Retina (tissue), 1 donor: Measurements from ENCODE around the gene TP53BP2.
"Not testable (repeated sequence)": the region's sequence is repeated elsewhere in the genome, so short reads cannot be mapped to it uniquely, and the experiment has no call there.

Experiments
- DNase-seq: peaks from one replicate; pipeline ENCODE4 v3.0.0-alpha.2; 2016

The TP53BP2 gene, protein sequence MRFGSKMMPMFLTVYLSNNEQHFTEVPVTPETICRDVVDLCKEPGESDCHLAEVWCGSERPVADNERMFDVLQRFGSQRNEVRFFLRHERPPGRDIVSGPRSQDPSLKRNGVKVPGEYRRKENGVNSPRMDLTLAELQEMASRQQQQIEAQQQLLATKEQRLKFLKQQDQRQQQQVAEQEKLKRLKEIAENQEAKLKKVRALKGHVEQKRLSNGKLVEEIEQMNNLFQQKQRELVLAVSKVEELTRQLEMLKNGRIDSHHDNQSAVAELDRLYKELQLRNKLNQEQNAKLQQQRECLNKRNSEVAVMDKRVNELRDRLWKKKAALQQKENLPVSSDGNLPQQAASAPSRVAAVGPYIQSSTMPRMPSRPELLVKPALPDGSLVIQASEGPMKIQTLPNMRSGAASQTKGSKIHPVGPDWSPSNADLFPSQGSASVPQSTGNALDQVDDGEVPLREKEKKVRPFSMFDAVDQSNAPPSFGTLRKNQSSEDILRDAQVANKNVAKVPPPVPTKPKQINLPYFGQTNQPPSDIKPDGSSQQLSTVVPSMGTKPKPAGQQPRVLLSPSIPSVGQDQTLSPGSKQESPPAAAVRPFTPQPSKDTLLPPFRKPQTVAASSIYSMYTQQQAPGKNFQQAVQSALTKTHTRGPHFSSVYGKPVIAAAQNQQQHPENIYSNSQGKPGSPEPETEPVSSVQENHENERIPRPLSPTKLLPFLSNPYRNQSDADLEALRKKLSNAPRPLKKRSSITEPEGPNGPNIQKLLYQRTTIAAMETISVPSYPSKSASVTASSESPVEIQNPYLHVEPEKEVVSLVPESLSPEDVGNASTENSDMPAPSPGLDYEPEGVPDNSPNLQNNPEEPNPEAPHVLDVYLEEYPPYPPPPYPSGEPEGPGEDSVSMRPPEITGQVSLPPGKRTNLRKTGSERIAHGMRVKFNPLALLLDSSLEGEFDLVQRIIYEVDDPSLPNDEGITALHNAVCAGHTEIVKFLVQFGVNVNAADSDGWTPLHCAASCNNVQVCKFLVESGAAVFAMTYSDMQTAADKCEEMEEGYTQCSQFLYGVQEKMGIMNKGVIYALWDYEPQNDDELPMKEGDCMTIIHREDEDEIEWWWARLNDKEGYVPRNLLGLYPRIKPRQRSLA

DNA sequence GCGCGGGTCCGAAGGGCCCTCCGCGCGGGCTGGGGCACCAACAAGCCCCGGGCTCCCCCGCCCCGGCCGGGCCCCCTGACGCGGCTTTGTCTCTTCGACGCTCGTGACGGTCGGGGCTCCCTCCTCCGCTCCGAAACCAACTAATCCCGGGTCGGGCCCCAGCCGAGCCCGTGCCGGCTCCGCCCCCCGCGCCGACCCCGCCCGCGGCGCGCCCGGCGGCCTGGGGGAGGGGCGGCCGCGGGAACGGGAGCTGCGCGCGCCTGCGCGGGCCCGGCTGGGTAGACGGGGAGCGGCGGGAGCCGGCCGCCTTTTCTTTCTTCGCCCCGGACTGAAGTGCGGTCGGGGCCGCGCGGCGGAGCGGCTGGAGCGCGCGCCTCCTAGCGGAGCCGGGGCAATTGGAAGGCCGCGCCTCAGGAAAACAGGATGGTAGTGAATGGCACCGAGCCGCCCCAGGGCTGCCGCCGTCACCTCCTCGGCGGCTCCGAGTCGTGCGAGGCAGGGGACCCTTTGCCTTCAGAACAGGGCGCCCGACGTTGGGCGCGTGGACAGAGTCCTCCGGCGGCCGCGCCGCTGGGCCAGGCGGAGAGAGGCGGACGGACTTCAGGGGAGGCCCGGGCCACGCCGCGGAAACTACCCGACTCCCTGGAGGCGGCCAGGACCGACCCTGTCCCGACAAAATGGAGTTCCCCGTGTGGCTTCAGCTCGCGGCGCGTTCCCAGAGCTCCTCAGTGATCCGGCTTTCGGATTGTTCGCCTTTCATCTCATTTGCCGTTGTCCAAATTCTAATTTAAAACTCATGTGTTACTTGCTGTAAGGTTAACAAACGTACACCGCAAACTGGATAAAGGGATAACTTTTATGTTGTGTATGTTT is at the start of gene TP53BP2:
Gene TP53BP2 (minus strand): TSS at position 138 of the 873 bp plus-strand sequence. CDS start 267 bp downstream, outside the sequence.
- DNase-seq = peak; percentile 98

DNA sequence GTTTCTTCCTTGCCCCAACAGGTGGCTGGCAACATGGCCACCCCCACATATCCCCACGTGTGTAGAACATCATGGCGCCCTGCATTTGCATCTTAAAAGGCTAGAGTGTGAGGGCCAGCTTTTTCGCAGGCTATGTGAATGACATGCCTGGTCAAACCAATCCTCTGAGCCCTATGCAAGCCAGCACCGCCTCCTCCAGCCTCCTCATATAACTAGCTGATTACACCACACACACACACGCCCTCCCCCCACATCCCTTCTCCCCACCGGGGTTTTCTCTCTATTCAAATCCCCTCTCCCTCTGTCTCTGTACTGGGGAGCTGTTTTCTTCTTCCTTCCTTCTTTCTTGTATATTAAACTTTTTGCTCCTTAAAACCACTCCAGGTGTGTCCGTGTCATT is 44.7 kb upstream of the TP53BP2 start:
- not testable (repeated sequence) for DNase-seq

DNA sequence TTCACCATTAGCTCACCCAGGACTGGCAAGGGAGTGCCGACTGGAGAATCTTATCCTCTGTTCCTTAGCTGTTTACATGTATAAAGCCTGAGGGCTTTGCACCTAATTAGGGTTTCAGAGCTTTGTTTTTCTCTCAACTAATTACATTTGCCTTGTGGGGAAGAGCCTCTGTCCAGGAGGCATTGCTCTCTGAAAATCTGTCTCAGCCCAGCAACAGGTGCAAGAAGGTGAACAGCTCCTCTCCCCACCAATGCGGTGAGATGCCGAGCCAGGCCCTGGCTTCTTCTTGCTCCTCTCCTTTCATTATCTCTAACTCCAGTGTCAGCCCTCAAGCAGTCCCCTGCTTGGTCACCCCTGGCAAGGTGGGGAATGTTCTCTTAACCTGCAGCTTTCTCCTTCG is 43.6 kb upstream of the TP53BP2 start:
- not testable (repeated sequence) for DNase-seq

DNA sequence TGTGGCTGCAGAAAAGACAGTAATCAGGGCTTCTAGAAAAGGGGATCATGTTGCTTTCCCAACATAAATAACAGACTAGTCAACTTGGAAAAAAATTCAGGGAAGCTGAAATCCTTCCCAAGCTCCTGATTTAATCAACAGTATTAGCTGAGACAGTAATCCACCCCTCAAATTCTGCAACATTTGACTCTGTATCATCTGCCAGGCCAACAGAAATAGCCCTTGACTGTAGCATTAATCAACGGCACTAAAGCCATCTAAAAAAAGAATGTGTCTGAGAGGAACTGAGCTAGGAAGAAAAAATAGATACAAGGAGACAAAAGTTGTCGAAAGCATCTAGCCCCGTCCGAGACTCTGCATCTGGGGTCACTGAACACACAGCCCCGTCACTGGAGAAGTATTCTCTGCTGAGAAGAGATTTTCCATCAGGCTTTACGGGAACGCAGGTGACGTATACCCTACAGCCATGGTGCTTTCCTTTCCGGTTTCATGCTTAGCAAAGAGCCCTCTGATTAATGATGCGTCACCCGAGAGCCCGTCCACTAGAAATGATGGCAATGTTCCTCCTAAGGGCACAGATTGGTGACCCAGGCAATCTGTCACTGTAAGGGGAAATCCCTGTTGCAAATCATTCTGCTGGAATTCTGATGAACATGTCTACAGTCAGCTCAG is 42.1 kb upstream of the TP53BP2 start:
- DNase-seq = no peak

DNA sequence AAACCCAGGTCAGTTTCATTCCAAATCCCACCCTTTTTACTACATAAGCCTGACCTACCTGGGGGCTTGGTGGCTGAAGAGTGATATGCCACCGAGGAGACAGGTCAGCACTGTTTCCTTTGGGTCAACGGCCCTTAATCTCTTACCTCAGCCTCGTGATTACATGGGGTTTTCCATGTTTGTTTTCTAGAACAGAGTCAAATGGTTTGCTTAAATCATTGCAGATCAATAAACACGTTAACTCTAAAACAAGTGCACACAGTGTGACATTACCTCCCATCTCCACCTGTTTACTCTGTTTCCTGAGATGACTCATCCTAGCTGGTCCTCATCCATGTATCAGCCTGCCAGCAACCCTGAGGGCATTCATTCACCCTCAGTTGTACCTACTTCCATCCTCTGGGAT is 40.8 kb upstream of the TP53BP2 start:
- DNase-seq = no peak

DNA sequence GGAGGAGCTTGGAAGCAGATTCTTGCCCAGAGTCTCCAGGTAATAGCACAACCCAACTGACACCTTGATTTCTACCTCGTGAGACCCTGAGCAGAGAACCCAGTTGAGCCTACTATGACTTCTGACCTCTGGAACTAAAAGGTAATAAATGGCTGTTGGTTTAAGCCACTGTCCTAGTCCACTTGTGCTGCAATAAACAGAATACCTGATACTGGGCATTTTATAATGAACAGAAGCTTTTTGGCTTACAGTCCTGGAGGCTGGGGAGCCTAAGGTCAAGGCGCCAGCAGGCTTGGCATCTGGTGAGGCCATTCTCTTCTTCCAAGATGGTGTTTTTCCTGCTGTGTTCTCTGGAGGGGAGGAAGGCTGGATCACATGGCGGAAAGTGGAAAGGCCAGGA is 39.9 kb upstream of the TP53BP2 start:
- DNase-seq = no peak

DNA sequence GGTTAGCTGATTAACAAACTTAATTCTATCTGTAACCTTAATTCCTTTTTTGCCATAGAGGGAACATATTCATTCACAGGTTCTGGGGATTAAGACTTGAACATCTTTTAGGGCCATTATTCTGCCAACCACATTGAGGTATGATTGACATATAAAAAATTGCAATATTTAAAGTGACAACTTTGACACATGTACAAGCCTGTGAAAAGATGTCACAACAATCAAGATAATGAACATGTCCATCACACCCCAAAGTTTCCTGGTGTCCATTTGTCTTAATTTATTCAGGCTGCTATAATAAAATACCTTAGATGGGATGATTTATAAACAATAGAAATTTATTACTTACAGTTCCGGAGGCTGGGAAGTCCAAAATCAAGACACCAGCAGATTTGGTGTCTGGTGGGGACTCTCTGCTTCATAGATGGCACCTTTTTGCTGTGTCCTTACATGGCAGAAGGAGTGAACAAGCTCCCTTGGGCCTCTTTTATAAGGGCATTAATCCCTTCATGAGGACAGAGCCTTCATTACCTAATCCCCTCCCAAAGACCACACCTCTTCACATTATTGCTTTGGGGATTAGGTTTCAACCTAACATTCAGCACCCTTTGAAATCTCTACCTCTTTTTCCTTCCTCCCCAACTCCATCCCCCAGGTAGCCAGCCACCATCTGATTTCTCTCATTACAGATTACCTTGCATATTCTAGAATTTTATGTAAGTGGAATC is 33.0 kb upstream of the TP53BP2 start:
- DNase-seq = no peak

DNA sequence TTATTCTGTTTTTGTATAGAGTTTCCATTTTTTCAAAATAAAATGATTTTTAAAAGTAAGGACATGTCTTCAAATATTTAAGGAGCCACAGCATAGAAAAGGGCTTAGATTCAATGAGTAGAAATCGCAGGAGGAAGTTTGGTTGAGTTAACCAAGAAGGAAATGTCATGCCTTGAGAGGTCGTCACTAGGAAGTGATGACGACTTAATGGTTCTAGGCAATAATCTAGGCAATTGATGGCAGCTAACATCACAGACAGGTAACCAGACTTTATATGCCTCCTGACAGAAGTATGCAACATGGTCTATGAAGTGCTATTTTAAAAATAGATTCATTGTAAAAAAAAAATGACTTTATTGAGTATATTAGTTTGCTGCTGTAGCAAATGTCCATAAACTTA is 32.1 kb upstream of the TP53BP2 start:
- DNase-seq = no peak

DNA sequence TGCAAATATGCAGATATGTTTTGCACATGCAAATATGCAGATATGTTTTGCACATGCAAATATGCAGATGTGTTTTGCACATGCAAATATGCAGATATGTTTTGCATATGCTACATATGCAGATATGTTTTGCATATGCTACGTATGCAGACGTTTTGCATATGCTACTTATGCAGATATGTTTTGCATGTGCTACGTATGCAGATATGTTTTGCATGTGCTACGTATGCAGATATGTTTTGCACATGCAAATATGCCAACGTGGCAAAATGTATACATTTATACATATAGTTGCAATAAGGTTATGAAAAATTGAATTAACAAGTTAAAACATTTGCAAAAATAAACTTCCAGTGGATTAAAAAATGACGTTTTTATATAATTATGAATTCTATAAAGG is 30.8 kb upstream of the TP53BP2 start:
- no peak for DNase-seq

DNA sequence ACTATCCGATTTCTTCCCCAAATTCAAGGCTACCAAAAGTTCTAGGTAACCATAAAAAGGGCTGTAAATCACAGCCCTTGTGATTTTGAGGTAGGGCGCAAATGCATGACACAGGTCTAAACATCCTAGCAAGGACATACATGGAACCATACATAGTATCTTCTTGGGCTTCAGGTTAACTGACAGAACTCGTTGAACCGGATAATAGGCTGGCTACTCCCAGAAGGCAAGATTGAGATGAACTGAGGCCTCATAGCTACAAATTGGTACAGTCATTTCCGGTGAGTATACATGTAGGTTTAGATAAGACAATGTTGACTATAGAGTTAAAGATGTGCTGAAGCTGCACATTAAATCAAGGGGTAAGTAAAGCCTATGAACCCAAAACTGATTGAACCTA is 27.3 kb upstream of the TP53BP2 start:
- DNase-seq = no peak

DNA sequence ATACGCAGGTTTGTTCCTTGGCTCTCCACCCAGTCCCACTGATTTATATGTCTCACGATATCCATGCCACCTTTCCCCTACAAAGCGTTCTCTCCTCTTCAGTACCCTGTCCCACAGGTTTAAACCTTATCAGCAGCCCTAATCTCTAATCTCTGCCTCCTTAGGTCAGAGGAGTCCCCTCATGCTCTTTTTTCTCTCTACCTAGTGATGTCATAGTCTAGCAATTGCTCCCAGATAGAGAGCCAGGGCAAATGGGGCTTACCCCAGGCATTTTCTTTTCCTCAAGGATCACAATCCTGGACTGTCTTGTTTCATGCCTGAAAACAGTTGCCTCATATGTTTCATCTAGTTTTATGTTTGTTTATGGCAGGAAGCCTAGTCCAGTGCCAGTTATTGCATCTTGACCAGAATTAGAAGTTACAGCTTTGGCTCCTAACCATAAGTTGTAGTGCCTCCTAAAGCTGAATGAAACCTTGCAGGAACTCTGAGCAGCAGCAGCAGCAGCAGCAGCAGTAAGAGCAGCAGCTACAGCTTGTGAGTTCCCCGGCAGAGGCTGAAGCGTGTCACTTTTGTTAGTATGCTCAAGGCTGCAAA is 26.7 kb upstream of the TP53BP2 start:
- DNase-seq = no peak

DNA sequence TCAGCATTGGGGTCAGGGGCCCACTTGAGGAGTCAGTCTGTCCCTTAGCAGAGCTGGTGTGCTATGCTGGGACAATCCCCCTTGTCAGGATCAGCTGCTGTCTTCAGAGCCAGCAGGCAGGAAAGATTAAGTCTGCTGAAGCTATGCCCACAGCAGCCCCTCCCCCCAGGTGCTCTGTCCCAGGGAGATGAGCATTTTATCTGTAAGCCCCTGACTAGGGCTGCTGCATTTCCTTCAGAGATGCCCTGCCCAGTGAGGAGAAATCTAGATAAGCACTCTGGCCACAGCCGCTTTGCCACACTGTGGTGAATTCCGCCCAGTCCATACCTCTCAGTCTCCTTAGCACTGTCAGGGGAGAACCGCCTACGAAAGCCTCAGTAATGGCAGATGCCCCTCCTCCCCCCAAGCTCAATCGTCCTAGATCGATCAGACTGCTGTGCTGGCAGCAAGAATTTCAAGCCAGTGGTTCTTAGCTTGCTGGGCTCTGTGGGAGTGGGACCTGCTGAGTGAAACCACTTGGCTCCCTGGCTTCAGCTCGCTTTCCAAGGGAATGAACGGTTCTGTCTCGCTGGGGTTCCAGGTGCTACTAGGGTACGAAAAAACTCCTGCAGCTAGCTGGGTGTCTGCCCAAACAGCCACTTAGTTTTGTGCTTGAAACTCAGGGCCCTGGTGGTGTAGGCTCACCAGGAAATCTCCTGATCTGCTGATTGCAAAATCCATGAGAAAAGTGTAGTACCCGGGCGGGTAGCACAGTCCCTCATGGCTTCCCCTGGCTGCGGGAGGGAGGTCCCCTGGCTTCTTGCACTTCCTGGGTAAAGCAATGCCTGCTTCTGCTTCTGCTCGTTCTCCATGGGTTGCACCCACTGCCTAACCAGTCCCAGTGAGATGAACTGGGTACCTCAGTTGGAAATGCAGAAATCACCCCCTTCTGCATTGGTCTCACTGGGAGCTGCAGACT is 25.1 kb upstream of the TP53BP2 start:
- DNase-seq = peak; percentile 62

DNA sequence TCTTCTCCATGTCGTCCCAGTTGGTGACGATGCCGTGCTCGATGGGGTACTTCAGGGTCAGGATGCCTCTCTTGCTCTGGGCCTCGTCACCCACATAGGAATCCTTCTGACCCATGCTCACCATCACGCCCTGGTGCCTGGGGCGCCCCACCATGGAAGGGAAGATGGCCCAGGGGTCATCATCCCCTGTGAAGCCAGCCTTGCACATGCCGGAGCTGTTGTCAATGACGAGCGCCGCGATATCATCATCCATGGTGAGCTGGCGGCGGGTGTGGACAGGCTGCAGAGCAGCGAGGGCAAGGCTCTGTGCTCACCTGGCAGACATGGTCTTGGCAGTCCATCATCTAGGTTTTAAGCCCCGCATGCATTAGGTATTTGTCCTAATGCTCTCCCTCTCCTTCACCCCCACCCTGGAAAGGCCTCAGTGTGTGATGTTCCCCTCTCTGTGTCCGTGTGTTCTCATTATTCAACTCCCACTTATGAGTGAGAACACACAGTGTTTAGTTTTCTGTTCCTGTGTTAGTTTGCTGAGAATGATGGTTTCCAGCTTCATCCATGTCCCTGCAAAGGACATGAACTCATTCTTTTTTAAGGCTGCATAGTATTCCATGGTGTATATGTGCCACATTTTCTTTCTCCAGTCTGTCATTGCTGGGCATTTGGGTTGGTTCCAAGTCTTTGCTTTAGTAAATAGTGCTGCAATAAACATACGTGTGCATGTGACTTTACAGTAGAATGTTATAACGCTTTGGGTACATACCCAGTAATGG is 19.0 kb upstream of the TP53BP2 start:
- not testable (repeated sequence) for DNase-seq

DNA sequence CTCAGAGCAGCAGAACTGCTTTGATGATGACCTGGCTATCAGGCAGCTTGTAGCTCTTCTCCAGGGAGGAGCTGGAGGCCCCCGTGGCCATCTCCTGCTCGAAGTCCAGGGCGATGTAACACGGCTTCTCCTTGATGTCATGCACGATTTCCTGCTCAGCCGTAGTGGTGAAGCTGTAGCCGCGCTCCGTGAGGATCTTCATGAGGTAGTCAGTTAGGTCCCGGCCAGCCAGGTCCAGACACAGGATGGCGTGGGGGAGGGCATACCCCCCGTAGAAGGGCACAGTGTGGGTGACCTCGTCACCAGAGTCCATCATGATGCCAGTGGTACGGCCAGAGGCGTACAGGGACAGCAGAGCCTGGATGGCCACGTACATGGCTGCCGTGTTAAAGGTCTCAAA is 18.3 kb upstream of the TP53BP2 start:
- DNase-seq = no peak

DNA sequence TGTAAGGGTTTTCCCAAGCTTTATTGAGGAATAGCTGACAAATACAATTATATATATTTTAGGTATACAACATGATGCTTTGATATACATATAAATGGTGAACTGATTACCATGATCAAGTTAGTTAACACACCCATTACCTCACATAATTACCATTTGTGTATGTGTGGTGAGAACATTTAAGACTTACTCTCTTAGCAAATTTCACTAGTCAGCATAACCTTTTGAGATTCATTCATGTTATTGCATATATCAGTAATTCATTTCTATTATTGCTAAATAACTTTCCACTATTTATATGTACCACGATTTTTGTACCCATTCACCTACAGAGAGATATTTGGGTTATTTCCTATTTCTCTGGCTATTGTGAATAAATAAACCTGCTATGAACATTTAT is 16.2 kb upstream of the TP53BP2 start:
- no peak for DNase-seq

DNA sequence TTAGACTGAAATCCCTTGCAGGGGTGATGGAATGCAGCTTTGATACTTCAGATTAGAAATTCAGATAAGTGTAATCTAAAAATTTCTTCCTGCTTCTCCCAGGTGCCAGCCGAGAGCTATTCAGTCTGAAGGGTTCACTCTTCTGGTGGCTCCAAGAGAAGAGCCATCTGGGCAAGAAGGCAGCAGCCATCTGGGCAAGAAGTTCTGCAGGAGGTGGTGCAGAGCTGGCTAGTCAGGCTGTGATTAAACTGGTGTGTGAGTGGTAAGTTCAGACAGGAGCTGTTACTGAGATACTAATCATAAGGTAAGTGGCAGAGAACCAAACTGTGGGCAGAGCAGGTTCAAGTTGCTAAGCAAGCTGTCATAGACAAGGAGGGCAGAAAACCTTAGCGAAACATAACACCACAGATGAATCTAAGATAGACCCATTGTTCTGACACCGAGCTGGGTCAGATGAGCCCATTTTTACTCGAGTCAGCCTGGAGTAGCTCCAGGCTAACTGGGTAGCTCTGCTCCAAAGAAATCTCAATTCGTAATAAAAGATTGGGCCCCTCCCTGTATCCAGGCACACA is 14.4 kb upstream of the TP53BP2 start:
- no peak for DNase-seq

DNA sequence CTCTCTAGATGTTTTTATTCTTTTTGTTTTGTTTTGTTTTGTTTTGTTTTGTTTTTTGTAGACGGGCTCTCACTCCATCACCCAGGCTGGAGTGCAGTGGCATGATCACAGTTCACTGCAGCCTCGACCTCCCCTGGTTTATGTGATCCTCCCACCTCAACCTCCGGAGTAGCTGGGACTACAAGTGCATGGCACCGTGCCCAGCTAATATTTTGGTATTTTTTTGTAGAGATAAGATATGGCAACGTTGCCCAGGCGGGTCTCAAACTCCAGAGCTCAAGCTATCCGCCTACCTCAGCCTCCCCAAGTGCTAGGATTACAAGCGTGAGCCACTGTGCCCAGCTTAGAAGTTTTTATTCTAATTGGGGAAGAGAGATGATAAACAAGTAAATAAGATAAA is 13.3 kb upstream of the TP53BP2 start:
- DNase-seq = no peak

DNA sequence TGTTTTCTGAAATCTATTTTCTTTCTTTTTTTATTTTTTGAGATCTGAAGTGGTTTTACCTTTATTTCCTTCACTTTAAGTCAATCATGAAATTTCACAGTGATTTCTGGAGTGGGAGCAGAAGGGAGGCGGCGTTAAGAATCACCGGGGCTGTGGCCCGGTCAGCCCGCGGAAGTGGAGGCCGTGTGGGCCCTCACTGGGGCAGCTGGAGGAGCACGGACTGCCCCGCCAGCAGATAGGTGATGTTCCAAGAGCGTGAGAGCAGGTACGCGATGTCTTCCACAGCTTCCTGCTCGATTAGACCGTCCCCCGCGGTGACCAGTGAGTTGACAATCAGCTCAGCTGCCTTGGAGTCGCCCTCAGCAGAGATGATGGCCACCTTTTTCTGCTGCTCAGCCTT is 10.6 kb upstream of the TP53BP2 start:
- DNase-seq = no peak
